HG03565 (cell line): Measurements from ENCODE around the gene COPG2.

Experiments
- ATAC-seq: cut with Tn5 transposase; IDR thresholded peaks from one replicate; pipeline ENCODE4 v1.9.1; 2021; ENCODE audit warnings: mild to moderate bottlenecking, moderate library complexity; ENCODE audit not compliant: unreplicated experiment

Gene COPG2

GRCh38 chr7:130478991-130479390 is 189.6 kb downstream of the COPG2 start:
- ATAC-seq = no peak

- ATAC-seq = peak; percentile 82
These were observed 192.0 kb downstream of the COPG2 start for GRCh38 chr7:130476297-130477150.

DNA sequence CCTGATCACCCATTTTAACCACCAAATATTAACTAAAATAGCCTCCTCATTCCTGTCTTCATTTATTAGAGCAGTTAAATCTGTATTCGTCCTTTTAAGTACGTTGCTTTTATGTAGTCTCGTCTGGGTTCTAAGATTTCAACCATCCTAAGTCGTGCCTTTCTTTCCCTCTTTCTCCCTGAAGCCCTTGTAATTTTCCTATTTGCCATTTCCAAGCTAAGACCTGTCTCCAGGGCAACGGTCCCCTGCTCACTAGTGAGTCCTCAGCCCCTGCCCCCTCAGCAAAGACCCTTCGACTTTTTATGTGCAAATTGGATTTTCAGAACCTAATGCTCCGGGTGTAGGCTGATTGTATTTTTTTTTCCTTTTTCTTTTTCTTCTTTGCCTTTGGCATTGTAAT is 192.8 kb downstream of the COPG2 start:
- ATAC-seq = no peak

- ATAC-seq = no peak
These were observed 194.7 kb downstream of the COPG2 start for GRCh38 chr7:130473876-130474275.

DNA sequence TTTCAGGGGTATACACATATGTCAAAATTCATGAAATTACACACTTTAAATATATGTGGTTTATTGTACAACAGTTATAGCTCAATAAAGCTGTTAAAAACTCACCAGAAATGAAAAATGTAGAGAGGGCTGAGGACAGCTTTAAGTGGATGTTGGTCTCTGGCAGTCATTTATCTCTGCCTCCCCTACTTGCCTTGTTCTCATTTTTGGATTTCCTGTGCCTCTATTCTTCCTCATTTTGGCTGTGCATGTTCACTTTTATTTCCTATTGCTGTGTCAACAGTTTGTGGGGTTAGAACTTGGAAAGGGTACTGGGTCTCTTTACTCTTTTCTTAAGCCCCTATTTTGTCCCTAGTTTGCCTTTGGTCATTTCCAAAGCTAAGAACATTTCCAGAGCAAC is 195.3 kb downstream of the COPG2 start:
- no peak for ATAC-seq

DNA sequence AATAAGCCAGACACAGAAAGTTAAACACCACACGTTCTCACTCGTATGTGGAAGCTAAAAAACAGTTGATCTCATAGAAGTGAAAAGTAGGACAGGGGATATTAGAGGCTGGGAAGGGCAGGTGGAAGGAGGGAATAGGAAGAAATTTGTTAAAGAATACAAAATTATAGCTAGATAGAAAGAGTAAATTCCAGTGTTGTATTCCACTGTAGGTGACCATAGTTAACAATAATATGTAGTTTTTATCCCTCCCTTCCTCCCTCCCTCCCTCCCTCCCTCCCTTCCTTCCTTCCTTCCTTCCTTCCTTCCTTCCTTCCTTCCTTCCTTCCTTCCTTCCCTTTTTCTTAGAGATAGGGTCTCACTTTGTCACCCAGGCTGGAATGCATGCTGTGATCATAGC is 196.6 kb downstream of the COPG2 start:
- ATAC-seq = no peak

DNA sequence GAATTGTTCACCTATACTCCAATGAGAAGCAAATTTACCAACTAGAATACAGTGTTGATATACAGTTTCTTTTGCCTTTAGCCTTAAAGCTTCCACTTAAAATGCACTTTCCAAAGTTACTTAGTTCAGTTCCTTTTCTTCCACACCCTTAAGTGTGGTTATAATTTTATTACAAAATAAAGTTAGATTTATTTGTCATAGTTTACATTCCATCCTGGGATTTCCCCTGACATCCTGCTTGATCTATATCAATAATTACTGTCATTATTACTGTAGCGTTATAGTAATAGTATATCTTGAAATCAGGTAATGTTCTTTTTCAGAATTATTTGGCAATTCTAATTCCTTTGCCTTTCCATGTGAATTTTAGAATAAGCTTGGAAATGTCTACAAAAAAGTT is 199.9 kb downstream of the COPG2 start:
- ATAC-seq = no peak

GRCh38 chr7:130463553-130464434 is 204.8 kb downstream of the COPG2 start:
- ATAC-seq = no peak

DNA sequence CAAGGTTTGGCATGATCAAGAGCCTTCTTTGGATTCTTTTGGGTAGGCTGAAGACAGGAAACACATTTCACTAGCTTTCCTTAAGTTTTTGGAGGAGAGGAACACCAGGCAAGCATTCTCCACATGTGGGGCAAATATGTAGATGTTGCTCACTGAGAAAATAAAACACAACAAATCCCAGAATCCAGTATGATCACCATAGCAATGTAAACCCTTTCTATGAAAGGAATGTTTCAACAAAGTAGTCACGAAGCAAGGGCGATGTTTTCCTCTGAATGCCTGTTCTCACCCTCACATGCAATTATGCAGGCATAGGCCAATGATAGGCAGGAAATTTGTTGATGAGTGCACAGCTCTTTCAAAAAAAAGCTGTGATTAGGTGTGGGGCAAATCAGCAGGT is 207.3 kb downstream of the COPG2 start:
- no peak for ATAC-seq

- no peak for ATAC-seq
These were observed 210.3 kb downstream of the COPG2 start for GRCh38 chr7:130458257-130458656.
